NCI-H69 (cell line): ENCODE data around the gene NAP1L5.
A peak's percentile ranks its signal among the peaks of the same experiment; 100 is the strongest.

Source experiments
- DNase-seq: peaks from one replicate; lab custom pipeline; 2025; lab: John Stamatoyannopoulos, UW

NAP1L5 gene

GRCh38 chr4:88660446-88661294 is 37.0 kb downstream of the NAP1L5 start:
- no peak for DNase-seq

DNA sequence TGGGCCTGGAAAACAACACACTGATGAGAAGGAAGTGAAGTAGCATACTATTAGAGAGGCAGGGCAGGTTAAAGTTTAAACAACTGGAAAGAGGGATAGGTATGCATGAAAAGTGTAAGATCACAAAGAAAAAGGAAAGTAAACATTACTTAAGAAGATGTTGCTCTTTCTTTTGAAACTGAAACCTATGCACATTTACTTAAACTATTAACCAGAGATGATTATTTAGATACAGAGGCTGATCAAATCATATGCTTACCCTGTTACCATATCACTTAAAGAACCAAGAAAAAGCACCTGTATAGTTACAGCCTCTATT is 37.8 kb downstream of the NAP1L5 start:
- DNase-seq: no peak

DNA sequence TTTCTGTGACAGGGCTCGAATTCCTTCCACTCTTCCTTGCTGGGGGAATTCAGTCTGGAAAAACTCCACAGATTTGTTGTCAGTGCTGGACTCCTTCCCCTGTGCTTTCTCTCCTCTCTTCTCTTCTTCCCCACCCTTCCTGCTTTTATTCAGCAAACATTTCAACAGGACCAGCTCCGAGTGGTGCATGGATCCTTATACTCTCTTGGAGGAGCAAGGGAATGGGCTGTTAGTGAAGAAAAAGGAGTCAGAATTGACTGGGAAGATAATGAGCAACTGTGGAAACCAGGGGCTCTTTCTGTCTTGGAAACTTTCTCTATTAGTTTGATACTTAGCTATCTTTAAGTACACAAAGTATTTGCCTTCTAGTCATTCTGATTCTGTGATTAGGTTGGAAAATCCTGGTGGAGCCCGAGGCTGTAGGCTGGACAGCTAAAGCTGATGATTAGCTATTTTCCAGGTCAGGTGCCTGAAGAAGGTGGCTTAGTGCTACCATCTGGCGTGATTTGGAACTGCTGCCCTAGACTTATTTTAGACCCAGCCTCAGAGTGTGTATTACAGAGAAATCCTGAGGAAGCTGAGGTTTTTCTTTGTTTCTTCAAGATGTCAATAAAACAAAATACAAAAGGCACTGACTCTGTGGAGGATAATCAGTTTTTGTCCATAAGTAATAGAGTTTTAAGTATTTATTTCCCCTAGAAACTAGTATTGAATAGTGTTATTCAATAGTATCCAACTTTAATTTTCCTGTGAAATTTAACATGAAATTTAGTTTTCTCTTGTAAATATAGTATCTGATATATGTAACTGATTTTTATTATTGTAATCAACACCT is 38.4 kb downstream of the NAP1L5 start:
- DNase-seq: peak; percentile 65

DNA sequence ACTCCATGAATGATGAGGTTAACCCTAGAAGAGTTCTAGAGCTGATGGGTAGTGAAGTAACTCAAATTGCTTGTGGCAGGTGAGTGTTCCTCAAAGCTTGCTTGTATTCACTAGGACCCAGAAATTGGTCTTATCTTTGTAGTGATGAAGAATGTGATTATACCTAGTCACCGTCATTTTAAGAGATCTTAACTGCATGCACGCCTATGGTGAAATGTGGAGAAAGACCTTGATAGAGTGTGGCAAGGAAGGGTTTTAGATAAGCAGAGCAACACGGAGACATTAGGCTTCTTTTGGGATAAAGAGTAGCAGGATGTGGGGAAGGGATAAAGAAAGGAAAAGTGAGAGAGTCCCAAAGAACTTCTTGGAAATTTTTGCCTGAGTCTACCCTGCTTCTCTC is 42.4 kb downstream of the NAP1L5 start:
- DNase-seq: no peak

DNA sequence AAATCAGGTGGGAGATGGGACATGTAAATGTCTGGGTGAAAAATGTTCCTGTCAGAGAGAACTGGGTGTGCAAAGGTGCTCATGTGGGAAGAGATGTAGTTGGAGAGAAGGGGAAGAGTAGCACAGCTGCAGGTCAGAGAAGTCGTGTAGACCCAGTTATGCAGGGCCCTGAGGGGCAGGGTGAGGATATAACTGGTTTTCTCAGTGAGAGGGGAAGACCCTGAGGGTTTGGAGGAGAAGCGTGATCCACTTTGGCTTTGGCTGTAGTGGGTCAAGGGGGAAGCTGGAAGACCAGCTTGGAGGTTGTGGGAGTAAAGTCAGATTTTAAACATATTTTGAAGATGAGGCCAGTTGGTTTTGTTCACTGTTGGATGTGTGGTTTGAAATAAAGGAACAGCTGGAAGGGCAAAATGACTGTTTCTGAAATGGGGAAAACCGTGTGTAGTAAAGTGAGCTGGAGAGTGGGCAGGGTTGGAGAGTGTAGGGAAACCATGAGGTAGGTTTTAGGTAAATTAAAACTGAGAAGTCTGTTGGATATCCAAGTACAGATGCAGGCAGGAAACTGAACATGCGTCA is 44.2 kb downstream of the NAP1L5 start:
- DNase-seq: no peak

GRCh38 chr4:88649716-88650115 is 47.9 kb downstream of the NAP1L5 start:
- no peak for DNase-seq

DNA sequence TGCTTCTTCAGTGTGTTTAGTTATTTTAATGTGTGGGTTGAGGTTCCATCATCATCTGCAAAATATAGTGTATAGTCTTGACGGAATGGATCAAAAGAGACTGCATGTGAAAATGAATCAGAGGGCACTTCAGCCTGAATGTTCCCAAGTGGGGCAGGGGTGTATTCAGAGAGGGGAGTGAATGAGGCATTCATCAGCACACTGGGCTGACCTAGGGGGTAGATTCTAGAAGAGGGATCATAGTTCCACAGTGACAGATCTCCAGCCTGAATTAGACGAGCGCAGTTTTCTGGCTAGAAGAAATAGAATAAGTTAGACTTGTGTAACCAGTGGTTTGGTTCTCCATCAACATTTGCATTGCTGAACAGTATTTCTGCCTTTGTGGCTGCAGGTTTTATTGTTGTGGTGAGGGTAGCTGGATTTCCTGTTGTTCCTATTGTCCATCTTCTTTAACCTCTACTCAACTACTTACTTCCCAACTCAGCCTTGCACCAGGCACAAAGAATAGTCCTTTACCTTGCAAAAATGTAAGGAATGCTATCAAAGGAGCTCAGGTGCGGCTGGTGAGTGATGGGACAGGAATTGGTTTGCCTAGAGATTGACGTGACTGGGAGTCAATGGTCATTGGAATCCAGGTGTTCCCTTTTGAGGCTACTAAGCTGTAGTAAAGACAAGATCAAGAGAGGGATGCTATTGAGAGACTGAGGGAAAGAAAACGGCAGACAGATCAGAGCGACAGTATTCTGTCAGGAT is 50.9 kb downstream of the NAP1L5 start:
- no peak for DNase-seq

GRCh38 chr4:88645994-88646393 is 51.6 kb downstream of the NAP1L5 start:
- no peak for DNase-seq
